Measurements from ENCODE around the gene IRF4.

IRF4 gene

DNA sequence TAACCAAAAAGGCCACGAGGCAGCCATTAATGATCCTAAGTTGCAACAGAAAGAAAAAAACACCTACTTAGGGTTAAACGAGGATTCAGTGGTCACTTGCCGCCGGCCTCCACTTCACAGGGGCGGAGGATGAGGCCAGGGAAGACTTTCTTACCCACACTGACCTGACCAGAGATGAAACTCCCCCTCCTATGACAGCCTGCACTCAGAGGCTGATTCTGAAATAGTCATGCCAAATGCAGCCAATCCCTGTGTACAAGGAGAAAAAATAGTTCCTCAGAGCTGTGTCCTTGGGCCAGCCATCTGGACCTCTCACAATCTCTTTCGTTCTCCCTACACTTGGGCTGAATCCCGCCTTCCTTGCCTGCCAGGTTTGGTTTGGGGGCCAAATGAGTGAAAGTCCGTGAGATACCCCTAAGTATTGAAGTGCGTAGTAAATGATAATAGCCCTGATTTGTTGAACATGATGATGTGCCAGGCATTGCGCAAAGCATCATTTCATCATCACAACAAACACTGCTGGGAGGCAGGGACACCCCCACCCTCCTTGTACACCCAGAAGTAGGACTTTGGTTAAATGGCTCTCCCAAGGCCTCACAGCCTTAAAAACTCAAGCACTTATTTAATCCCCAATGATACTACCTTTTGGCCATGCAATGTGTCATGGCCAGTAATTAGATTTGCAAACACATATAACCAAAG is 3.2 kb upstream of the IRF4 start:
- DNase-seq (ENCODE audit: insufficient read length, low spot score) (no peak), FAIRE-seq (no peak)
- TF ChIP-seq POLR2A (IDR thresholded peaks at IDR 0.05; ENCODE audit: low read depth, low read length), result no peak

DNA sequence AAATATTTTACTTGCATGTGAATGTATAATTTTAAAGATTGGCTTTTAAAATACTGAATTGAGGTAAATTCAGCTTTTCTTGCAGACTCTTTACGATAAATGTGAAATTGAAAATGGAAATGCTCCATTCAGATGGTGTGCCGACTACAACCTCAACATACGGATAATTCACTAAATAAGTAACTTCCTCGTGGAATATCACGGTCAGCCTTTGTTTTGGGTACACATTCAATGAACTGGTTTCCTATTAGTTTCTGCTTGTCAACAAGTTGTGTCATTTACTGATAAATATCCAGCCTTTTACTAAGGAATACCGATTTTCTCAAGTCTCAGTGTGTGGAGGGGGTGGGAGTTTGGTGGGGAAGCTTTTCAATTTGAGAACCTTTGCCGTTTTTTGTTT is 2.4 kb upstream of the IRF4 start:
- TF ChIP-seq POLR2A (IDR thresholded peaks at IDR 0.05; ENCODE audit: low read depth, low read length), result no peak
- FAIRE-seq (no peak), DNase-seq (ENCODE audit: insufficient read length, low spot score) (no peak)

DNA sequence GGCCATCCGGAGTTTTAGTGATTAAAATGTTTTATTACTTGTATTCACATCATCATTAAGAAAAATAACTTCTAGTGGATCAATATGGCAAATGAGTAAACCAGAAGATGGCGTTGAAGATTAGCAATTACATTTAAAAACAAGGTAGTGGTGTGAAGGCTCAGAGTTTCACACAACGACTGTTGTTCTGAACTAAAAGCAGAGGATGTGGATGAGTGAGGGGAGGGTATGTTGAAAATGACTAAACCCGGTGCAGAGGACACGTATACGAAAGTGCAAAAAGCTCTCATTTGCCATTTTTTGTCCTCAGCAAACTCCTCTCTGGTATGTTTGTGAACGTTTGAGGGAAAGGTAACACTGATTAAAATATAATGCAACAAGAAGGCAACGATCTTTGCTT is 1.9 kb upstream of the IRF4 start:
- DNase-seq (ENCODE audit: insufficient read length, low spot score) (no peak), FAIRE-seq (no peak)
- TF ChIP-seq POLR2A (IDR thresholded peaks at IDR 0.05; ENCODE audit: low read depth, low read length), result no peak

DNA sequence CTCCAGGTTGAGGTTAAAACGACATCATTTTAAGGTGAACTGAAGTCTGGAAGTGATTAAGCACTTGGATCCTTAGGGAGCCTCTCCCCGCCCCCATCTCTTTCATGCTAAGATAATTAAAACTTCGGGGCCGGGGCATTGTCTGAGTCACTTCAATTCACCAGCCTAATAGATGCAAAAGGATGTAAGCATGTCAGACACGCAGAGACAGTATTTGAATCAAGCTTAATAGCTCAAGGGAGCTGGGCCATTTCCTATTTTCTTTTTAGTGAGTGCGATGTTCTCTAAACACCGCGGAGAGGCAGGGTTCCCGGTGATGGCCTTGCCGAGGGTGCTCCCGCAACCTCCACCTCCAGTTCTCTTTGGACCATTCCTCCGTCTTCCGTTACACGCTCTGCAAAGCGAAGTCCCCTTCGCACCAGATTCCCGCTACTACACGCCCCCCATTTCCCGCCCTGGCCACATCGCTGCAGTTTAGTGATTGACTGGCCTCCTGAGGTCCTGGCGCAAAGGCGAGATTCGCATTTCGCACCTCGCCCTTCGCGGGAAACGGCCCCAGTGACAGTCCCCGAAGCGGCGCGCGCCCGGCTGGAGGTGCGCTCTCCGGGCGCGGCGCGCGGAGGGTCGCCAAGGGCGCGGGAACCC is 516 bp upstream of the IRF4 start:
- TF ChIP-seq POLR2A (IDR thresholded peaks at IDR 0.05; ENCODE audit: low read depth, low read length), result no peak
- FAIRE-seq (no peak), DNase-seq (ENCODE audit: insufficient read length, low spot score) (no peak)

DNA sequence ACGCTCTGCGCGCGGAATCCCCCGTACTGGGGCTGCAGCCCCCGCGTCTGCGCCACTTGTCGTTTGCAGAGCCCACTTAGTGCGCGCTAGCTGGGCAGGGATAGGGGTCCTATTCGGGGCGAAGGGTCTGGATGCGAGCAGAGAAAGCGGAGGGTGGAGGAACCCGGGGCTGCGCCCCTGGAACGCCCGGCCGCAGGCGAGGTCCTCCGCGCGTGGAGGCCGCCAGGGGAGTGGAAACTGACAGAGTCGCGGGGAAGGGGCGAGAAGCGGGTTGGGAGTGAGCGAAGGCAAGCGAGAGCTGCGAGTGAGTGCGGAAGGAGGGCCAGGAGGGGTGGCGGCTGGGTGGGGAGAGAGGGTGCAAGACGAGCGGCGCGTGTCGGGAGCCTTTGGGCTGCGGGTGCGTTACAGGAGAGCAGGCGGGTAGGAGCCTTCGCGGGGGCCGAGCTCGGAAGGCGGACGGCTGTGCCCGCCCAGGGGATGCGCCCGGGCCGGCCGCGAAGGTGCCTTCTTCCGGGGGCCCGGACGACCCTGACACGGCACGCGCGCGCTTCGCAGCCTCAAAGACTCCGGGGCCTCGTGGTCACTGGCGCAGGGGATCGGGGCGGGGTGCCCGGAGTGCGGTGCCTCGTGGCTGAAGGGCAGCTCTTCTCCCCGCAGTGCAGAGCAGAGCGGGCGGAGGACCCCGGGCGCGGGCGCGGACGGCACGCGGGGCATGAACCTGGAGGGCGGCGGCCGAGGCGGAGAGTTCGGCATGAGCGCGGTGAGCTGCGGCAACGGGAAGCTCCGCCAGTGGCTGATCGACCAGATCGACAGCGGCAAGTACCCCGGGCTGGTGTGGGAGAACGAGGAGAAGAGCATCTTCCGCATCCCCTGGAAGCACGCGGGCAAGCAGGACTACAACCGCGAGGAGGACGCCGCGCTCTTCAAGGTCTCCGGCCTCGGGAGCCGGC is 1.2 kb downstream of the IRF4 start:
- FAIRE-seq (no peak), DNase-seq (ENCODE audit: insufficient read length, low spot score) (no peak)
- TF ChIP-seq POLR2A (IDR thresholded peaks at IDR 0.05; ENCODE audit: low read depth, low read length), result no peak

DNA sequence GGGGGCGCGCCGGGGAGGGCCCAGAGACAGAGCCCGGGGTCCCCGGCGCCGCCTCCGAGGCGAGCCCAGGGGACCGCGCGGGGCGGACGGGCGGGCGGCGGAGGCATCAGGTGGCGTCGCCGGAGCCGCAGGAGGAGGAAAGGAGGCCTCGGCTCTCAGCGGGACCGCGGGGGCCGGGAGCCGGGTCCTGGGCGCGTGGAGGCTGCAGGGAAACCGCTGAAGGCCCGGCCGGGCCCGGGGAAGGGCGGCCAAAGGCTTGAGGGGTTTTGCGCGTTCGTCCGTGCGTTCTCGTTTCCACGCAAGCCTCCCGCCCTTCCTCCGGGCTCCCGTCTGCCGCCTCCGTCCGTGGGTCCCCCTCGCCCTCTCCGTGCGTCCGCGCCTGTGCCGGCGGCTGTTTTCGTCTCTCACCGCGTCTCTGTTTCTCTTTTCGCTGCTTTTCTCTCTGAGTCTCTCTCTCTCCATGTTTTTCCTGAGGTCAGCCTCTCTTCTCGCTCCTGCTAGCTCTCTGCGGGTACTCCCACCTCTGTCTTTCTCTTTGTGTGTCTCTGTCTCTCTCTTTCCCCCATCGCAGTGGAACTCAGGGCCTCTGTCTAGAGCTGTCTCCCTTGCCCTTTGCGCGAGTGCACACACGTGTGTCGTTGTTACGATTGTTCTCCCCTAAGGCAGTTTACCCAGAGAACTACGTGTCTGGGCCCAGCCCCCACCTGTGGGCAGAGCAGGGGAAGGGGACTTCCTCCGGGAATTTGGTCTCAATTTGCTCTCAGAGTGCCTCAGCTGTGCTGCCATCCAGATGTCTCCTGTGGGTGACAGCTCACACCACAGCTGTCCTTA is 2.1 kb downstream of the IRF4 start:
- TF ChIP-seq POLR2A (IDR thresholded peaks at IDR 0.05; ENCODE audit: low read depth, low read length), result no peak
- FAIRE-seq (no peak), DNase-seq (ENCODE audit: insufficient read length, low spot score) (no peak)

DNA sequence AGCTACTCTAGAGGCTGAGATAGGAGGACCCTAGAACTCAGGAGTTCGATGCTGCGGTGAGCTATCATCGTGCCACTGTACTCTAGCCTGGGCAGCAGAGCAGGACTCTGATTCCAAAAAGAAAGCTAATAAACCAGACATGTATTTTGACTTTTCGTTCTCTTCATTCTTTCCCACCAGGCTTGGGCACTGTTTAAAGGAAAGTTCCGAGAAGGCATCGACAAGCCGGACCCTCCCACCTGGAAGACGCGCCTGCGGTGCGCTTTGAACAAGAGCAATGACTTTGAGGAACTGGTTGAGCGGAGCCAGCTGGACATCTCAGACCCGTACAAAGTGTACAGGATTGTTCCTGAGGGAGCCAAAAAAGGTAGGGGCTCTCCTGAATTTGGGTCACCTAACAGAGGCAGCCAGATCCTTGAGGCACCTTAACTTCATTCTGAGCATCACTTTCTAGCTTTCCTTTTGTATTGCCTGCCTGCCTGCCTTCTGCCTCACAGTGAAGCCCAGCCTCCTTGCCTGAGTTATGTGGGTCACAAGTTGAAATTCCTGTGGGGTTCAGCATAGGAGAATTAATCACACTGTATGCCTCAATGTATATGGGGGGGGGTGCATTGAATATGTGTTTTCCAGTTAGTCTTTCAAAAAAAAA is 3.2 kb downstream of the IRF4 start:
- no peak for TF ChIP-seq POLR2A (IDR thresholded peaks at IDR 0.05; ENCODE audit: low read depth, low read length)
- DNase-seq (ENCODE audit: insufficient read length, low spot score) (no peak), FAIRE-seq (no peak)

DNA sequence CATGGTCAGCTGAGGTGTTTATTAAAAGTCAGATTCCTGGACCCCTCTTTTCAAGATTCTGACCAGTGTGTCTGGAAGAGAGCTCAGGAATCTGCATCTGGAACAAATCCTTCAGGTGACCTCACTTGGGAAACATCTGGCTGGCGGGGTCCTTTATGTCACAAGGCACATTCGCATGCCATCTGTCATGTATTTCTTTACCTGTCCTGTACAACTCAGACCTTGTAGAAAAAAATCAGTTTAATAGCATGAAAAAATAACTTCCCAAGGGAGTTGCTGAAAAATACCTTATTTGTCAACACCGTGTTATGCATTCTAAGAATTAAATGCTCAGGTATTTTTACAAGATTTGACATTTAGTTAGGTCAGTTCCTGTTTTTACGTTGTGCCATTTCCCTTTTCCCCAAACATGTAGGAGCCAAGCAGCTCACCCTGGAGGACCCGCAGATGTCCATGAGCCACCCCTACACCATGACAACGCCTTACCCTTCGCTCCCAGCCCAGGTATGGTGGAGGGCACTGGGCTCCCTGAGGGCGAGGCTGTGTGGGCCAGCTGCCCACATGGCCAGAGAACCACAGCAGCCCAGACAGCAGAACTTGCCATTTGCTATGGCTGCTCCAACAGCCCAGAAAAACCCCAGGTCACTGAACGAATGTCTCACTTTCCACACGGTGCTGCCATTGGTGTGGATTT is 4.0 kb downstream of the IRF4 start:
- no peak for FAIRE-seq
- TF ChIP-seq POLR2A (IDR thresholded peaks at IDR 0.05; ENCODE audit: low read depth, low read length), result no peak
- no peak for DNase-seq (ENCODE audit: insufficient read length, low spot score)

DNA sequence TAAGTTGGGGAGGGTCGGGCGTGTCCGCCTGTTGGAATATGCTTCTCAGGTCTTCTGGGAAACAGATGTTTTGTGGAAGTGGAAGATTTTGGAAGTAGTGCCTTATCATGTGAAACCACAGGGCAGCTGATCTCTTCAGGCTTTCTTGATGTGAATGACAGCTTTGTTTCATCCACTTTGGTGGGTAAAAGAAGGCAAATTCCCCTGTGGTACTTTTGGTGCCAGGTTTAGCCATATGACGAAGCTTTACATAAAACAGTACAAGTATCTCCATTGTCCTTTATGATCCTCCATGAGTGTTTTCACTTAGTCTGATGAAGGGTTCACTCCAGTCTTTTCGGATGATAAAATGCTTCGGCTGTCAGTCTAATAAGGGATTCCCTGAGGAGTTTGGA is 4.6 kb downstream of the IRF4 start:
- FAIRE-seq (no peak), DNase-seq (ENCODE audit: insufficient read length, low spot score) (no peak)
- no peak for TF ChIP-seq POLR2A (IDR thresholded peaks at IDR 0.05; ENCODE audit: low read depth, low read length)

DNA sequence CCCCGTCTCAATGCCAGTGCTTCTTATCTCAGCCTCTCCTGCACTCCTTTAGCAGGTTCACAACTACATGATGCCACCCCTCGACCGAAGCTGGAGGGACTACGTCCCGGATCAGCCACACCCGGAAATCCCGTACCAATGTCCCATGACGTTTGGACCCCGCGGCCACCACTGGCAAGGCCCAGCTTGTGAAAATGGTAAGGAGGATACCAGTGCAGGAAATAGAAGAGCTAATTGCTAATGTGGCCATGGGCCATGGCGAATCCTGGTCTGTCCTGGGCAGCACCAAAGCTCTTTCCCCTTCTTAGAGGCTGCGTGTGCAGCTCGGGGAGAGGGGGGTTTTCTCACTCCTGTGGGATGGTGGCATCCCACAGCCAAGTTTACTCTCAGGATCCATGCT is 5.5 kb downstream of the IRF4 start:
- no peak for TF ChIP-seq POLR2A (IDR thresholded peaks at IDR 0.05; ENCODE audit: low read depth, low read length)
- FAIRE-seq (no peak), DNase-seq (ENCODE audit: insufficient read length, low spot score) (no peak)

DNA sequence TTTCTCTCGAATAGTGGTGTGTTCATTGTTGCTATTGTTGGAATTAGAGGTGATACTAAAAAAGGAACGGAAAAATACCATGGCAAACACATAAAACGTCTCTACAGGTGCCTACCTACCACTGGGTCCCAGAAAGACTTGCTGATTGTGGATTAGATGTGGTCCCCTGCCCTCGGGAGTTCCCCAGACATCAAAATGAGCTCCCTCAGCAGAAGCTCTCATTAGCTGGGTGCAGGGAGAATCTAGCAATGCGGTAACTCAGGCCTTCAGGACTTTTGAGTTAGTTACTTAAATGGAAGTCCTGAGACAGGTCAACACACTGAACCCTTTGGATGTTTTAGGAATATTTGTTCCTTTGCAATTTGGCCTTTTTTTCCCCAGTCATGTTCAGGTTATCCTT is 6.1 kb downstream of the IRF4 start:
- TF ChIP-seq POLR2A (IDR thresholded peaks at IDR 0.05; ENCODE audit: low read depth, low read length), result no peak
- FAIRE-seq (no peak), DNase-seq (ENCODE audit: insufficient read length, low spot score) (no peak)

DNA sequence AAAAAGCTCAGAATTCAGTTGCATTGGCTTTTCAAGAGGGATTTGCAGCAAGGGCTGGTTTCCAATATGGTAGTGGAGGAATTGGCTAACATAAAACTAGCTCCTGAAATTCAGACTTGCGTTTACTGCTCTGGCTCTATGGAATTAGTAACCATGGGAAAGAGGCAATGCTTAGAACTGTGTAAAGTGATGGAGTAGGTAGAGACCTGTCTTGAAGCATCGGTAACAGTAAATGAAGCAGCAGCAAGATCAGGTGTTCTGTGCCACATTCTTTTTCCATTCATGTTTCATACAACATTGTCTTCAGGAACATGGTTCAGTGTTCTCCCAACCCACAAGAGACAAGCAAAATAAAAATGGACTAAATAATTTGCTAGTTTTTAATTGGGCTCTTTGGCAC is 6.5 kb downstream of the IRF4 start:
- no peak for DNase-seq (ENCODE audit: insufficient read length, low spot score)
- no peak for FAIRE-seq
- no peak for TF ChIP-seq POLR2A (IDR thresholded peaks at IDR 0.05; ENCODE audit: low read depth, low read length)
